CD14-positive monocyte (primary cell): ENCODE data around the gene ESCO1. TPM values are rescaled to one million over a fixed set of nuclear protein-coding genes. Genes with fewer than 3 reads are reported as not detected.
"Not testable (repeated sequence)": the region's sequence is repeated elsewhere in the genome, so short reads cannot be mapped to it uniquely, and the experiment has no call there.

Source experiments
- DNase-seq, 3 donors: peaks; one replicate each; pipeline ENCODE4 v3.0.0-alpha.2; 2011 to 2022
- H2AFZ ChIP-seq: 2 replicates; pipeline ENCODE4 v1.6.0; 2012; ENCODE audit warnings: mild to moderate bottlenecking, low read depth, low read length, inconsistent platforms; ENCODE audit not compliant: insufficient read depth, poor library complexity, severe bottlenecking
- H3K27ac ChIP-seq, 2 donors: 1 replicate in 1 of 2; 2 replicates in 1 of 2; pipeline ENCODE4 v1.5.1; 2012 to 2013; ENCODE audit warnings: low read length in 2 of 2, control low read depth in 1 of 2, inconsistent platforms in 1 of 2, low read depth in 1 of 2, mild to moderate bottlenecking in 1 of 2
- H3K27me3 ChIP-seq, 2 donors: one replicate each; pipeline versions ENCODE4 v1.6.0 to v1.6.1; 2011 to 2013; ENCODE audit warnings: low read length in 2 of 2; ENCODE audit not compliant: control insufficient read depth in 2 of 2, insufficient read depth in 2 of 2
- H3K36me3 ChIP-seq, 2 donors: replicated peaks in 1 of 2; 1 replicate in 1 of 2; 2 replicates in 1 of 2; pipeline versions ENCODE4 v1.5.1 to v1.6.1; 2012 to 2013; ENCODE audit warnings: low read length in 2 of 2, control low read depth in 1 of 2, inconsistent platforms in 1 of 2, mild to moderate bottlenecking in 1 of 2; ENCODE audit not compliant: insufficient read depth in 2 of 2, control insufficient read depth in 1 of 2
- H3K4me1 ChIP-seq, 2 donors: 1 replicate in 1 of 2; 2 replicates in 1 of 2; pipeline versions ENCODE4 v1.5.1 to v1.6.1; 2012 to 2013; ENCODE audit warnings: low read length in 2 of 2, control low read depth in 1 of 2, inconsistent platforms in 1 of 2, mild to moderate bottlenecking in 1 of 2, moderate library complexity in 1 of 2; ENCODE audit not compliant: insufficient read depth in 2 of 2, control insufficient read depth in 1 of 2
- H3K4me2 ChIP-seq: replicated peaks from 2 replicates; pipeline ENCODE3; 2012; ENCODE audit warnings: low read length, moderate library complexity, mild to moderate bottlenecking; ENCODE audit not compliant: poor library complexity, severe bottlenecking; ENCODE audit errors: extremely low read depth
- H3K4me3 ChIP-seq, 3 experiments: fragments of 200-600 bp in 1 of 3; sonication (generic) in 1 of 3; replicated peaks in 1 of 3; 1 replicate in 2 of 3; 2 replicates in 1 of 3; pipeline ENCODE4 v1.5.1; 2011 to 2013; ENCODE audit warnings: low read length in 3 of 3, mild to moderate bottlenecking in 3 of 3, control low read depth in 2 of 3, low read depth in 2 of 3, inconsistent platforms in 1 of 3, moderate library complexity in 1 of 3
- H3K79me2 ChIP-seq: 2 replicates; pipeline ENCODE4 v1.6.0; 2012; ENCODE audit warnings: mild to moderate bottlenecking, control low read depth, inconsistent platforms, low read length, moderate library complexity; ENCODE audit not compliant: insufficient read depth
- H3K9ac ChIP-seq: 2 replicates; pipeline ENCODE4 v1.6.0; 2017; ENCODE audit warnings: low read length, mild to moderate bottlenecking; ENCODE audit not compliant: insufficient read depth, poor library complexity, severe bottlenecking
- H3K9me3 ChIP-seq, 2 donors: replicated peaks in 1 of 2; 1 replicate in 1 of 2; 2 replicates in 1 of 2; pipeline versions ENCODE4 v1.5.1 to v1.6.1; 2012 to 2013; ENCODE audit warnings: low read length in 2 of 2, control low read depth in 1 of 2; ENCODE audit not compliant: control insufficient read depth in 1 of 2, insufficient read depth in 1 of 2
- H4K20me1 ChIP-seq: 2 replicates; pipeline ENCODE4 v1.6.0; 2012; ENCODE audit warnings: mild to moderate bottlenecking, low read length, control low read depth, moderate library complexity; ENCODE audit not compliant: insufficient read depth
- H3K27ac Mint-ChIP-seq, 7 donors: one replicate each; pipeline ENCODE4 v1.8.0; 2020; ENCODE audit warnings: mild to moderate bottlenecking in 7 of 7, mixed read lengths in 7 of 7, moderate library complexity in 6 of 7, inconsistent platforms in 2 of 7
- H3K27me3 Mint-ChIP-seq, 3 donors: one replicate each; pipeline ENCODE4 v1.8.0; 2021 to 2022; ENCODE audit warnings: low read depth in 3 of 3, mild to moderate bottlenecking in 3 of 3, mixed read lengths in 3 of 3, moderate library complexity in 3 of 3, inconsistent platforms in 1 of 3
- H3K36me3 Mint-ChIP-seq, 2 donors: one replicate each; pipeline ENCODE4 v1.8.0; 2020; ENCODE audit warnings: mixed read lengths in 2 of 2, inconsistent platforms in 1 of 2, mild to moderate bottlenecking in 1 of 2
- H3K4me1 Mint-ChIP-seq: one replicate; pipeline ENCODE4 v1.8.0; 2020; ENCODE audit warnings: mild to moderate bottlenecking, mixed read lengths
- H3K4me3 Mint-ChIP-seq, 2 donors: one replicate each; pipeline ENCODE4 v1.8.0; 2020; ENCODE audit warnings: mild to moderate bottlenecking in 2 of 2, mixed read lengths in 2 of 2, moderate library complexity in 1 of 2
- H3K9me3 Mint-ChIP-seq, 7 donors: one replicate each; pipeline ENCODE4 v1.8.0; 2020 to 2022; ENCODE audit warnings: mixed read lengths in 7 of 7, mild to moderate bottlenecking in 6 of 7, moderate library complexity in 6 of 7, inconsistent platforms in 2 of 7
- CTCF ChIP-seq: fragments of 200-600 bp; IDR thresholded peaks from one replicate; pipeline ENCODE4 v1.8.0; 2022; ENCODE audit warnings: antibody characterized with exemption, mild to moderate bottlenecking
- WGBS: methylation state at CpG from one replicate; pipeline ENCODE4 v1.1.5; 2013; ENCODE audit warnings: missing lambda C conversion rate; ENCODE audit not compliant: insufficient coverage; 5-methylcytosine and 5-hydroxymethylcytosine counted together
- intact Hi-C, 2 donors: fragments of 100-400 bp; cut with micrococcal nuclease; formaldehyde crosslinking; loops; one replicate each; pipeline versions ENCODE4 v1.15.0 to v1.15.1; 2023
- polyA plus RNA-seq, 3 donors: library from polyadenylated mRNA; depleted of rRNA in 1 of 3; unstranded in 2 of 3; stranded (reverse) in 1 of 3; fragments of 300-500 nt in 2 of 3; fragments of >200 nt in 1 of 3; fragmentation: Illumina TruSeq in 2 of 3; gene quantifications; 1 replicate in 2 of 3; 2 replicates in 1 of 3; pipeline ENCODE4 v1.2.3, GENCODE V29; 2012 to 2021

ESCO1 gene
- polyA plus RNA-seq, 3 donors = 1.3 to 6.1 (median 2.5) TPM

- H3K27ac Mint-ChIP-seq = peak within 1 kb of the TSS; percentile 95 to 99 (median 98)
These were observed 11.9 kb upstream of the ESCO1 start, which contains the start of gene SNRPD1 for GRCh38 chr18:21612125-21613039. Gene SNRPD1, plus strand, starts transcription at chr18:21612314. Its CDS starts 116 bp downstream, at chr18:21612430.

GRCh38 chr18:21611401-21612124, 11.1 kb upstream of the ESCO1 start:
- Mint-ChIP-seq H3K4me1 (peaks cover 20% of the 10 kb centered on the region), H3K4me3 (peak overlapping the region; percentile 93 to 99), H3K36me3 (peaks cover 9 to 12% of the 10 kb centered on the region in 2 donors), H3K9me3 (peaks cover 0 to 11% (median 3%) of the 10 kb centered on the region in 7 donors), H3K27ac (peak overlapping the region; percentile 95 to 99 (median 98))
- H3K27me3 ChIP-seq, DNase-seq, H3K27me3 Mint-ChIP-seq, H3K9me3 ChIP-seq, H4K20me1 ChIP-seq: not testable (repeated sequence)
- Histone ChIP-seq H3K4me3 (peak overlapping the region; percentile 69 to 87 (median 86)), H3K4me2 (peak overlapping the region; percentile 71), H3K4me1 (peaks cover 20 to 21% of the 10 kb centered on the region in 2 donors), H2AFZ (peak overlapping the region; percentile 93), H3K27ac (peak overlapping the region; percentile 86 to 93), H3K9ac (peak overlapping the region; percentile 83), H3K79me2 (peaks cover 51% of the 10 kb centered on the region), H3K36me3 (peaks cover 0 to 12% of the 10 kb centered on the region in 2 donors)
- 66% methylated on average over 22 of the region's 30 CpGs for WGBS
- intact Hi-C loops = loop anchor here (5.0 kb wide), 2 partner anchors 91 to 131 kb away; partner anchors contain the start of genes ABHD3 (in 1 of the 2) and MIB1 (in 1 of the 2)

More at GRCh38 chr18:21612125-21613039, 11.9 kb upstream of the ESCO1 start, which contains the start of gene SNRPD1:
- H3K9me3 Mint-ChIP-seq = peaks cover 0 to 11% (median 3%) of the 10 kb centered on the region in 7 donors
- Histone ChIP-seq H3K9ac (peak within 1 kb of the TSS; percentile 83), H3K4me1 (peaks cover 20 to 21% of the 10 kb centered on the region in 2 donors), H3K4me2 (peak within 1 kb of the TSS; percentile 71), H3K9me3 (no peaks in the 10 kb centered on the region), H3K27me3 (no peaks in the 10 kb centered on the region), H3K36me3 (peaks cover 2 to 19% of the 10 kb centered on the region in 2 donors), H2AFZ (peak within 1 kb of the TSS; percentile 93), H3K4me3 (peak within 1 kb of the TSS; percentile 69 to 87 (median 86)), H3K79me2 (peaks cover 60% of the 10 kb centered on the region), H3K27ac (peak within 1 kb of the TSS; percentile 86 to 93), H4K20me1 (peaks cover 17% of the 10 kb centered on the region)
- H3K4me3 Mint-ChIP-seq = peak within 1 kb of the TSS; percentile 93 to 99
- peaks cover 0 to 1% (median 1%) of the 10 kb centered on the region in 3 donors for H3K27me3 Mint-ChIP-seq
- WGBS = under 1% methylated on average over 53 of the region's 59 CpGs
- H3K4me1 Mint-ChIP-seq = peaks cover 23% of the 10 kb centered on the region
- intact Hi-C loops = loop anchor here (5.0 kb wide), 2 partner anchors 90 to 130 kb away; partner anchors contain the start of genes ABHD3 (in 1 of the 2) and MIB1 (in 1 of the 2)
- peak; percentile 86 to 89 (median 87) for DNase-seq
- peak; percentile 92 for TF ChIP-seq CTCF
- peaks cover 15 to 20% of the 10 kb centered on the region in 2 donors for H3K36me3 Mint-ChIP-seq
